Neural cell (in vitro differentiated cells): ENCODE measurements around the gene SYNGR1. TPM values are rescaled to one million over a fixed set of nuclear protein-coding genes. Genes with fewer than 3 reads are reported as not detected.

Source experiments
- H2AFZ ChIP-seq: fragments of 200-600, 300-800 bp; sonication (generic), shearing (Covaris generic); 2 replicates; pipeline ENCODE4 v1.6.0; 2014; ENCODE audit warnings: low read depth, mild to moderate bottlenecking, antibody characterized with exemption, low read length, moderate library complexity
- H3F3A ChIP-seq: fragments of 200-600 bp; shearing (Covaris generic); 2 replicates; pipeline ENCODE4 v1.6.1; 2016; ENCODE audit warnings: mild to moderate bottlenecking, moderate library complexity, mixed read lengths, antibody characterized with exemption, low read length; ENCODE audit not compliant: insufficient read depth, poor library complexity, severe bottlenecking
- H3K27ac ChIP-seq: fragments of 200-600, 300-800 bp; sonication (generic), shearing (Covaris generic); 2 replicates; pipeline ENCODE4 v1.5.1; 2014; ENCODE audit warnings: mild to moderate bottlenecking, low read length, moderate library complexity
- H3K27me3 ChIP-seq: fragments of 300-800, 200-600 bp; sonication (generic), shearing (Covaris generic); 2 replicates; pipeline ENCODE4 v1.6.0; 2014; ENCODE audit warnings: mild to moderate bottlenecking, low read depth, low read length, moderate library complexity; ENCODE audit not compliant: insufficient read depth
- H3K36me3 ChIP-seq: fragments of 300-800, 200-600 bp; sonication (generic), shearing (Covaris generic); 2 replicates; pipeline ENCODE4 v1.5.1; 2014; ENCODE audit warnings: mild to moderate bottlenecking, antibody characterized with exemption, low read length, moderate library complexity; ENCODE audit not compliant: insufficient read depth
- H3K4me2 ChIP-seq: fragments of 300-800, 200-600 bp; sonication (generic), shearing (Covaris generic); 2 replicates; pipeline ENCODE4 v1.6.0; 2014; ENCODE audit warnings: mild to moderate bottlenecking, low read length
- H3K4me3 ChIP-seq: fragments of 300-800, 200-600 bp; sonication (generic), shearing (Covaris generic); 2 replicates; pipeline ENCODE4 v1.5.1; 2014; ENCODE audit warnings: mild to moderate bottlenecking, low read length, moderate library complexity
- H3K79me2 ChIP-seq: fragments of 200-600 bp; shearing (Covaris generic); replicated peaks from 2 replicates; pipeline ENCODE4 v1.6.0; 2014; ENCODE audit warnings: mild to moderate bottlenecking, low read length, moderate library complexity; ENCODE audit not compliant: insufficient read depth
- H3K9ac ChIP-seq: fragments of 300-800, 200-600 bp; sonication (generic), shearing (Covaris generic); 2 replicates; pipeline ENCODE4 v1.6.1; 2016; ENCODE audit warnings: mild to moderate bottlenecking, low read length, mixed read lengths
- H3K9me2 ChIP-seq: fragments of 200-600 bp; shearing (Covaris generic); 2 replicates; pipeline ENCODE4 v1.6.1; 2016; ENCODE audit warnings: mild to moderate bottlenecking, low read length, mixed read lengths; ENCODE audit not compliant: insufficient read depth
- H3K9me3 ChIP-seq: fragments of 200-600, 300-800 bp; sonication (generic), shearing (Covaris generic); 2 replicates; pipeline ENCODE4 v1.6.1; 2016; ENCODE audit warnings: mild to moderate bottlenecking, mixed run types, low read length, moderate library complexity, mixed read lengths
- H4K20me1 ChIP-seq: fragments of 200-600 bp; shearing (Covaris generic); 2 replicates; pipeline ENCODE4 v1.6.1; 2016; ENCODE audit warnings: mild to moderate bottlenecking, mixed run types; ENCODE audit not compliant: insufficient read depth
- CTCF ChIP-seq: fragments of 450-650 bp; IDR thresholded peaks from 2 replicates; pipeline ENCODE4 v1.5.1; 2014; ENCODE audit warnings: antibody characterized with exemption, mild to moderate bottlenecking, moderate library complexity; ENCODE audit not compliant: poor library complexity, severe bottlenecking
- EP300 ChIP-seq: fragments of 450-650 bp; conservative IDR thresholded peaks from 2 replicates; pipeline ENCODE4 v1.6.1; 2014; ENCODE audit warnings: antibody characterized with exemption, mild to moderate bottlenecking, moderate library complexity; ENCODE audit not compliant: poor library complexity, severe bottlenecking
- EZH2 ChIP-seq: fragments of 200-600, 300-800 bp; shearing (Covaris generic), sonication (generic); IDR thresholded peaks from 2 replicates; pipeline ENCODE4 v1.6.1; 2014; ENCODE audit warnings: antibody characterized with exemption, low read length, borderline replicate concordance, mild to moderate bottlenecking; ENCODE audit not compliant: insufficient read depth, poor library complexity, severe bottlenecking
- MXI1 ChIP-seq: fragments of 450-650 bp; conservative IDR thresholded peaks from 2 replicates; pipeline ENCODE4 v1.6.1; 2014; ENCODE audit warnings: antibody characterized with exemption, mild to moderate bottlenecking; ENCODE audit not compliant: poor library complexity, severe bottlenecking
- POLR2AphosphoS5 ChIP-seq: IDR thresholded peaks from 2 replicates; pipeline ENCODE4 v1.6.1; 2012
- RAD21 ChIP-seq: fragments of 450-650 bp; conservative IDR thresholded peaks from 2 replicates; pipeline ENCODE4 v1.6.1; 2014; ENCODE audit warnings: antibody characterized with exemption, mild to moderate bottlenecking, moderate library complexity
- REST ChIP-seq: IDR thresholded peaks from 2 replicates; pipeline ENCODE4 v1.6.1; 2012; ENCODE audit warnings: borderline replicate concordance
- SMC3 ChIP-seq: fragments of 450-650 bp; conservative IDR thresholded peaks from 2 replicates; pipeline ENCODE4 v1.6.1; 2014; ENCODE audit warnings: antibody characterized with exemption, mild to moderate bottlenecking, moderate library complexity; ENCODE audit not compliant: poor library complexity
- TAF1 ChIP-seq: IDR thresholded peaks from 2 replicates; pipeline ENCODE4 v1.6.1; 2012; ENCODE audit warnings: low read depth
- polyA plus RNA-seq: library from polyadenylated mRNA; depleted of rRNA; stranded (reverse); fragments of >200 nt; gene quantifications from 2 replicates; pipeline ENCODE4 v1.2.3, GENCODE V29; 2014

Gene SYNGR1
- polyA plus RNA-seq, 1 donor from 2014 or later, result 68.4 TPM

- no peaks in the 10 kb centered on the region for H3F3A ChIP-seq
- H3K36me3 ChIP-seq, result no peaks in the 10 kb centered on the region
- H3K4me3 ChIP-seq, result peak overlapping the region; percentile 96
- H2AFZ ChIP-seq, result peak overlapping the region; percentile 40
- H3K9ac ChIP-seq, result peak overlapping the region; percentile 93
- H3K4me2 ChIP-seq, result peak overlapping the region; percentile 91
- H3K27ac ChIP-seq, result no peak overlapping the region
- H3K9me2 ChIP-seq, result no peaks in the 10 kb centered on the region
- peaks cover 14% of the 10 kb centered on the region for H3K79me2 ChIP-seq
- H3K9me3 ChIP-seq, result no peaks in the 10 kb centered on the region
- H3K27me3 ChIP-seq, result no peaks in the 10 kb centered on the region
- no peak for TF ChIP-seq RAD21
- TF ChIP-seq EP300, result no peak
- no peak for TF ChIP-seq CTCF
- no peak for TF ChIP-seq SMC3
- TF ChIP-seq EZH2, result no peak
- no peak for TF ChIP-seq REST
- no peak for TF ChIP-seq POLR2AphosphoS5
- TF ChIP-seq MXI1, result no peak
- no peak for TF ChIP-seq TAF1
- H4K20me1 ChIP-seq, result no peaks in the 10 kb centered on the region
These were observed 1.2 kb downstream of the SYNGR1 start for GRCh38 chr22:39350757-39351688.

- no peak overlapping the region for H2AFZ ChIP-seq
- no peak overlapping the region for H3K4me2 ChIP-seq
- no peaks in the 10 kb centered on the region for H3K9me3 ChIP-seq
- TF ChIP-seq TAF1 (no peak), RAD21 (no peak), EP300 (no peak), SMC3 (no peak)
- peaks cover 14% of the 10 kb centered on the region for H3K79me2 ChIP-seq
- H3F3A ChIP-seq, result no peaks in the 10 kb centered on the region
- H3K9ac ChIP-seq, result peak overlapping the region; percentile 93
- no peaks in the 10 kb centered on the region for H3K9me2 ChIP-seq
- H4K20me1 ChIP-seq, result no peaks in the 10 kb centered on the region
- peak overlapping the region; percentile 96 for H3K4me3 ChIP-seq
- H3K36me3 ChIP-seq, result no peaks in the 10 kb centered on the region
- H3K27ac ChIP-seq, result no peak overlapping the region
- no peaks in the 10 kb centered on the region for H3K27me3 ChIP-seq
These were observed 2.0 kb downstream of the SYNGR1 start for GRCh38 chr22:39351689-39352214.
